22Rv1 (cell line): ENCODE data around the gene RHBDD1.

Experiments
- CTCF ChIP-seq: fragments of 450-650 bp; IDR thresholded peaks from 2 replicates; pipeline ENCODE4 v1.5.1; 2017; ENCODE audit warnings: mild to moderate bottlenecking
- ZFX ChIP-seq: fragments of 450-650 bp; IDR thresholded peaks from 2 replicates; pipeline ENCODE4 v1.6.1; 2017; ENCODE audit warnings: antibody characterized with exemption, borderline replicate concordance

DNA sequence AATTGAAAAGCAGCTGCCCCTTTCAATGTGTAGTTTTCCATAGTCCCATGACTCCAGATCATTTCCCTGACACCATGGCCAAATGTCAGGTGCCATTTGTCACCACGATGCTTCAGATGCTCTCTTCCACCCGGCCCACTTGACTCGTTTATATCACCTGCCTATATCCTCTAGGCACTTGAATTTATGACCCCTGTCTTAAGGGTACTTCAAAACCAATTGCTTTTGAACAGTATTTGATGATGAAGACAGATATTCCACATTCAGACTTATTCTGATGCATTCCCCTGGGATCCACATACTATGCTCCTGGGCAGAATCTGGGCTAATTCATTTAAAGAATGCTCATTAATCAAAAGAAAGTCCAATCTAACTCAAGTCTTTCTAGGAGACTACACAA is 16.9 kb upstream of the RHBDD1 start:
- no peak for TF ChIP-seq CTCF
- TF ChIP-seq ZFX = no peak
